Measurements from ENCODE around the gene ENTHD1. TPM values are rescaled to one million over a fixed set of nuclear protein-coding genes. Genes with fewer than 3 reads are reported as not detected.

Gene ENTHD1
- total and polyA plus RNA-seq, 2 of the 8 experiments (the other 6 are each of a cell fraction or from before 2014, with no cell fraction given): not detected

- WGBS, 2 experiments (ENCODE audit: extremely low coverage in 1 of 2, insufficient coverage in 1 of 2, insufficient read length in 1 of 2, insufficient replicate concordance in 2 of 2, low coverage in 1 of 2, low lambda C conversion rate in 2 of 2, missing lambda C conversion rate in 1 of 2): 86% methylated on average over 6 of the region's 6 CpGs; no CpG with 5 or more reads in 1 of the 2 experiments
- Histone ChIP-seq H3K9ac (replicated peaks in 1 of 4; ENCODE audit: extremely low read depth in 1 of 4, low read depth in 3 of 4, low read length in 3 of 4) (no peak overlapping the region), H3K79me1 (ENCODE audit: low read depth, low read length) (no peaks in the 10 kb centered on the region), H3K14ac (ENCODE audit: insufficient read length) (no peak overlapping the region), H3K9me3 (ENCODE audit: insufficient read depth in 2 of 2, low read depth in 1 of 2, low read length in 1 of 2) (no peaks in the 10 kb centered on the region; a peak in 1 of 4 replicates), H3K4me1 (replicated peaks in 1 of 4; ENCODE audit: control insufficient read depth in 3 of 4, insufficient read depth in 4 of 4, low read length in 3 of 4) (no peaks in the 10 kb centered on the region), H2BK5ac (ENCODE audit: low read depth, low read length) (no peak overlapping the region), H3K36me3 (ENCODE audit: control insufficient read depth in 2 of 4, insufficient read depth in 4 of 4, low read length in 3 of 4) (no peaks in the 10 kb centered on the region), H4K91ac (replicated peaks; ENCODE audit: insufficient read length, low read length) (no peak overlapping the region), H2BK12ac (ENCODE audit: low read depth, low read length) (no peak overlapping the region), H3K4me3 (ENCODE audit: extremely low read depth in 1 of 4, insufficient read depth in 2 of 4, low read depth in 3 of 4, low read length in 4 of 4) (no peak overlapping the region), H2BK120ac (replicated peaks; ENCODE audit: low read depth, low read length) (no peak overlapping the region), H3K23me2 (ENCODE audit: low read depth, low read length) (no peaks in the 10 kb centered on the region), H3K4me2 (ENCODE audit: insufficient read depth in 1 of 2, low read depth in 2 of 2, low read length in 2 of 2) (no peak overlapping the region), H2AK5ac (ENCODE audit: low read depth, low read length) (no peak overlapping the region), H4K20me1 (replicated peaks in 1 of 2; ENCODE audit: control insufficient read depth in 1 of 2, insufficient read depth in 2 of 2, low read length in 2 of 2) (no peaks in the 10 kb centered on the region), H3K27ac (ENCODE audit: low read depth, low read length) (no peak overlapping the region), H3K4ac (replicated peaks; ENCODE audit: insufficient read length, low read depth, low read length) (no peak overlapping the region), H3K18ac (ENCODE audit: extremely low read depth, low read length) (no peak overlapping the region), H3K27me3 (replicated peaks in 1 of 4; ENCODE audit: control insufficient read depth in 3 of 4, extremely low read depth in 1 of 4, insufficient read depth in 3 of 4, low read length in 3 of 4) (peaks cover 0 to 1% (median 0%) of the 10 kb centered on the region in 4 experiments; a peak in 1 of 7 replicates), H3K56ac (replicated peaks; ENCODE audit: insufficient read length, low read depth, low read length) (no peak overlapping the region), H4K5ac (ENCODE audit: insufficient read length, low read depth, low read length) (no peak overlapping the region), H2BK20ac (ENCODE audit: low read length) (no peak overlapping the region), H3K23ac (ENCODE audit: insufficient read length) (no peak overlapping the region), H3K79me2 (ENCODE audit: control insufficient read depth in 1 of 2, insufficient read depth in 2 of 2, low read length in 2 of 2) (no peaks in the 10 kb centered on the region), H4K8ac (ENCODE audit: extremely low read depth, insufficient read depth, low read length) (no peak overlapping the region), H2AFZ (ENCODE audit: low read length) (no peak overlapping the region), H2BK15ac (ENCODE audit: low read length) (no peak overlapping the region)
- DNase-seq (ENCODE audit: low read depth in 1 of 2, low spot score in 2 of 2): no peak
- ChIA-PET POLR2A (ENCODE audit: partially characterized antibody) (no interaction called here), CTCF (ENCODE audit: partially characterized antibody) (no interaction called here)
- FAIRE-seq: no peak
- no peak for TF ChIP-seq CHD7 (IDR thresholded peaks at IDR 0.05; ENCODE audit: insufficient replicate concordance, low read length)
These were observed 13.5 kb upstream of the ENTHD1 start for GRCh38 chr22:39907047-39907446.

All from H1 (cell line).